Activated B cell treated with CpG ODN at 0.5 μM for 24 hours (primary cell): ENCODE measurements around the gene CAND2. TPM values are rescaled to one million over a fixed set of nuclear protein-coding genes. Genes with fewer than 3 reads are reported as not detected.
A peak's percentile ranks its signal among the peaks of the same experiment; 100 is the strongest.

Source experiments
- ATAC-seq: fragments of 200-7000 bp; cut with Tn5 transposase; one replicate; pipeline ENCODE4 v1.10.0; 2021; ENCODE audit warnings: low read depth, mild to moderate bottlenecking, moderate library complexity
- CTCF ChIA-PET: fragments of 350-600 bp; sonication (Branson Sonifier 250); formaldehyde crosslinking; loops from one replicate; lab custom pipeline; 2021; ENCODE audit warnings: antibody characterized with exemption; lab: Charles Lee
- POLR2A ChIA-PET: fragments of 350-600 bp; sonication (Branson Sonifier 250); formaldehyde crosslinking; loops from one replicate; lab custom pipeline; 2021; ENCODE audit warnings: antibody characterized with exemption; lab: Charles Lee
- DNase-seq: peaks from one replicate; pipeline ENCODE4 v3.0.0; 2022
- H3K27ac Mint-ChIP-seq: one replicate; pipeline ENCODE4 v1.8.0; 2020; ENCODE audit warnings: mixed read lengths
- H3K27me3 Mint-ChIP-seq: one replicate; pipeline ENCODE4 v1.8.0; 2021; ENCODE audit warnings: mixed read lengths
- H3K36me3 Mint-ChIP-seq: one replicate; pipeline ENCODE4 v1.8.0; 2021; ENCODE audit warnings: low read depth, mixed read lengths
- H3K4me1 Mint-ChIP-seq: one replicate; pipeline ENCODE4 v1.8.0; 2021; ENCODE audit warnings: mixed read lengths
- H3K4me3 Mint-ChIP-seq: one replicate; pipeline ENCODE4 v1.8.0; 2020; ENCODE audit warnings: mild to moderate bottlenecking, mixed read lengths
- H3K9me3 Mint-ChIP-seq: one replicate; pipeline ENCODE4 v1.8.0; 2020; ENCODE audit warnings: mixed read lengths
- CTCF ChIP-seq: fragments of 200-600 bp; IDR thresholded peaks from one replicate; pipeline ENCODE4 v1.8.0; 2022; ENCODE audit warnings: antibody characterized with exemption, mild to moderate bottlenecking
- intact Hi-C: fragments of 100-400 bp; cut with micrococcal nuclease; formaldehyde crosslinking; loops from one replicate; pipeline ENCODE4 v1.15.1; 2024
- total RNA-seq: library from RNA; stranded (reverse); gene quantifications from 2 replicates; pipeline ENCODE4 v1.2.3, GENCODE V29; 2022

CAND2 gene
- total RNA-seq, 1 donor from 2014 or later, result 0.42 TPM

- H3K4me3 Mint-ChIP-seq, result peak overlapping the region; percentile 73
- no peaks in the 10 kb centered on the region for H3K36me3 Mint-ChIP-seq
- H3K27ac Mint-ChIP-seq, result peak overlapping the region; percentile 83
- TF ChIP-seq CTCF, result no peak
- intact Hi-C loops, result no loop called here
- no peak for ATAC-seq
- no peak for DNase-seq
- ChIA-PET POLR2A (interaction anchor here (1.0 kb wide), 2 partner anchors 12 to 41 kb away, joined by 3 read pairs; no protein-coding TSS in a partner anchor), CTCF (no interaction called here)
- H3K9me3 Mint-ChIP-seq, result no peaks in the 10 kb centered on the region
- peaks cover 45% of the 10 kb centered on the region for H3K4me1 Mint-ChIP-seq
- no peaks in the 10 kb centered on the region for H3K27me3 Mint-ChIP-seq
Measured at GRCh38 chr3:12882336-12883310, 86.1 kb downstream of the CAND2 start.

GRCh38 chr3:12884186-12884680 lies 87.8 kb downstream of the CAND2 start:
- ChIA-PET POLR2A (interaction anchor here (0.5 to 1.1 kb wide), 2 partner anchors 16 to 188 kb away, joined by 3 to 7 read pairs; no protein-coding TSS in a partner anchor), CTCF (interaction anchor here (1.5 kb wide), 1 partner anchor 17 kb away, joined by 6 read pairs; no protein-coding TSS in a partner anchor)
- Mint-ChIP-seq H3K9me3 (no peaks in the 10 kb centered on the region), H3K27me3 (no peaks in the 10 kb centered on the region), H3K27ac (no peak overlapping the region), H3K4me1 (peaks cover 45% of the 10 kb centered on the region), H3K36me3 (no peaks in the 10 kb centered on the region), H3K4me3 (no peak overlapping the region)
- DNase-seq (no peak), ATAC-seq (no peak)
- no peak for TF ChIP-seq CTCF
- intact Hi-C loops, result no loop called here

Other genes starting within 250 kb of the CAND2 start
- 22.2 and 22.3 TPM in 2 replicates for gene MKRN2, start 239.6 kb upstream of the CAND2 start, total RNA-seq
- gene RAF1, start 132.6 kb upstream of the CAND2 start, total RNA-seq, result 89.9 and 103 TPM in 2 replicates
- not detected in 2 replicates for gene TMEM40, start 37.4 kb upstream of the CAND2 start, total RNA-seq
- 2,996 and 3,448 TPM in 2 replicates for gene RPL32, start 44.9 kb downstream of the CAND2 start, total RNA-seq